ENCODE data around the gene PDE4D. TPM values are rescaled to one million over a fixed set of nuclear protein-coding genes. Genes with fewer than 3 reads are reported as not detected.

The PDE4D gene
- total RNA-seq, 1 experiment from 2014 or later: 2.4 TPM

DNA sequence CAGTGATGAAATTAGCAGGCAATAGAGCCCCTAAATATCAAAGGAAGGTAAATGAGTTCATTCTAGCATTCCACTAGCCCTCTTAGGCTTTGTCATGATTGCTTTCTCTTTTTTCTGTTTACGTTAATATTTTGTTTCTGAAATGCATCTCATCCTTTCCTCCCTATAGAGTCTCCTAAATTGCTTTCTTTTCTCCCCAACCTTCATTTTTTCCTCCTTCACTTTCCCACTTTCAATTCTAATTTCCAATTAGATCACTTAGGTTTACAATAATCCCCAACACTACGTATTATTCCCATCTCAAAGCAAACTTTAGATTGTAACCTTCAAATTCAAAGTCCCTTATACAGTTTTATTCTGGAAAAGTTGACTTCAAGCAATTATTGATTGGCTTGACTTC, 751.4 kb downstream of the PDE4D start:
- DNase-seq (ENCODE audit: low read depth, low spot score) (no peak), ATAC-seq (no peak)
- H3K4me3 ChIP-seq (ENCODE audit: low read depth in 2 of 2, low read length in 2 of 2): no peak overlapping the region
- H3K27ac ChIP-seq (ENCODE audit: low read length): no peak overlapping the region
- BruUV-seq (replicated peaks): no TSS peak
- no peaks in the 10 kb centered on the region for H3K36me3 ChIP-seq (ENCODE audit: control insufficient read depth, insufficient read depth, low read length)
- TF ChIP-seq, protein P1, sequence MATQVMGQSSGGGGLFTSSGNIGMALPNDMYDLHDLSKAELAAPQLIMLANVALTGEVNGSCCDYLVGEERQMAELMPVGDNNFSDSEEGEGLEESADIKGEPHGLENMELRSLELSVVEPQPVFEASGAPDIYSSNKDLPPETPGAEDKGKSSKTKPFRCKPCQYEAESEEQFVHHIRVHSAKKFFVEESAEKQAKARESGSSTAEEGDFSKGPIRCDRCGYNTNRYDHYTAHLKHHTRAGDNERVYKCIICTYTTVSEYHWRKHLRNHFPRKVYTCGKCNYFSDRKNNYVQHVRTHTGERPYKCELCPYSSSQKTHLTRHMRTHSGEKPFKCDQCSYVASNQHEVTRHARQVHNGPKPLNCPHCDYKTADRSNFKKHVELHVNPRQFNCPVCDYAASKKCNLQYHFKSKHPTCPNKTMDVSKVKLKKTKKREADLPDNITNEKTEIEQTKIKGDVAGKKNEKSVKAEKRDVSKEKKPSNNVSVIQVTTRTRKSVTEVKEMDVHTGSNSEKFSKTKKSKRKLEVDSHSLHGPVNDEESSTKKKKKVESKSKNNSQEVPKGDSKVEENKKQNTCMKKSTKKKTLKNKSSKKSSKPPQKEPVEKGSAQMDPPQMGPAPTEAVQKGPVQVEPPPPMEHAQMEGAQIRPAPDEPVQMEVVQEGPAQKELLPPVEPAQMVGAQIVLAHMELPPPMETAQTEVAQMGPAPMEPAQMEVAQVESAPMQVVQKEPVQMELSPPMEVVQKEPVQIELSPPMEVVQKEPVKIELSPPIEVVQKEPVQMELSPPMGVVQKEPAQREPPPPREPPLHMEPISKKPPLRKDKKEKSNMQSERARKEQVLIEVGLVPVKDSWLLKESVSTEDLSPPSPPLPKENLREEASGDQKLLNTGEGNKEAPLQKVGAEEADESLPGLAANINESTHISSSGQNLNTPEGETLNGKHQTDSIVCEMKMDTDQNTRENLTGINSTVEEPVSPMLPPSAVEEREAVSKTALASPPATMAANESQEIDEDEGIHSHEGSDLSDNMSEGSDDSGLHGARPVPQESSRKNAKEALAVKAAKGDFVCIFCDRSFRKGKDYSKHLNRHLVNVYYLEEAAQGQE (IDR thresholded peaks at IDR 0.05; ENCODE audit: insufficient read depth in 1 of 2, low read depth in 2 of 2, low read length in 1 of 2): no peak
- TF ChIP-seq, protein P2, sequence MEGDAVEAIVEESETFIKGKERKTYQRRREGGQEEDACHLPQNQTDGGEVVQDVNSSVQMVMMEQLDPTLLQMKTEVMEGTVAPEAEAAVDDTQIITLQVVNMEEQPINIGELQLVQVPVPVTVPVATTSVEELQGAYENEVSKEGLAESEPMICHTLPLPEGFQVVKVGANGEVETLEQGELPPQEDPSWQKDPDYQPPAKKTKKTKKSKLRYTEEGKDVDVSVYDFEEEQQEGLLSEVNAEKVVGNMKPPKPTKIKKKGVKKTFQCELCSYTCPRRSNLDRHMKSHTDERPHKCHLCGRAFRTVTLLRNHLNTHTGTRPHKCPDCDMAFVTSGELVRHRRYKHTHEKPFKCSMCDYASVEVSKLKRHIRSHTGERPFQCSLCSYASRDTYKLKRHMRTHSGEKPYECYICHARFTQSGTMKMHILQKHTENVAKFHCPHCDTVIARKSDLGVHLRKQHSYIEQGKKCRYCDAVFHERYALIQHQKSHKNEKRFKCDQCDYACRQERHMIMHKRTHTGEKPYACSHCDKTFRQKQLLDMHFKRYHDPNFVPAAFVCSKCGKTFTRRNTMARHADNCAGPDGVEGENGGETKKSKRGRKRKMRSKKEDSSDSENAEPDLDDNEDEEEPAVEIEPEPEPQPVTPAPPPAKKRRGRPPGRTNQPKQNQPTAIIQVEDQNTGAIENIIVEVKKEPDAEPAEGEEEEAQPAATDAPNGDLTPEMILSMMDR (IDR thresholded peaks at IDR 0.05): no peak
- TF ChIP-seq TCF7L2 (IDR thresholded peaks at IDR 0.05; ENCODE audit: low read depth, low read length): no peak
- no peak for TF ChIP-seq POLR2AphosphoS5 (IDR thresholded peaks at IDR 0.05; ENCODE audit: low read depth, low read length)
- TF ChIP-seq SIN3A (IDR thresholded peaks at IDR 0.05; ENCODE audit: borderline replicate concordance, insufficient read depth, low read depth, low read length): no peak
- no peaks in the 10 kb centered on the region for H3K27me3 ChIP-seq (ENCODE audit: control insufficient read depth, insufficient read depth, low read length)
- H3K9me3 ChIP-seq (ENCODE audit: control insufficient read depth, insufficient read depth, low read depth, low read length): no peaks in the 10 kb centered on the region
- ChIA-PET POLR2A (no interaction called here), CTCF (no interaction called here)
- in situ Hi-C loops (cut with HindIII; ENCODE audit: low pct_unique_long_range_greater_than_20kb, low sequenced_read_pairs) (no loop called here), intact Hi-C loops (cut with micrococcal nuclease; ENCODE audit: unreplicated experiment) (no loop called here)
- no peaks in the 10 kb centered on the region for H3K4me1 ChIP-seq (ENCODE audit: control insufficient read depth, insufficient read depth, low read length)

GRCh38 chr5:59140133-59140532, 753.4 kb downstream of the PDE4D start:
- Histone ChIP-seq H3K9me3 (ENCODE audit: control insufficient read depth, insufficient read depth, low read depth, low read length) (no peaks in the 10 kb centered on the region), H3K27me3 (ENCODE audit: control insufficient read depth, insufficient read depth, low read length) (no peaks in the 10 kb centered on the region), H3K36me3 (ENCODE audit: control insufficient read depth, insufficient read depth, low read length) (no peaks in the 10 kb centered on the region), H3K4me1 (ENCODE audit: control insufficient read depth, insufficient read depth, low read length) (no peaks in the 10 kb centered on the region), H3K4me3 (ENCODE audit: low read depth in 2 of 2, low read length in 2 of 2) (no peak overlapping the region), H3K27ac (ENCODE audit: low read length) (no peak overlapping the region)
- ChIA-PET POLR2A (no interaction called here), CTCF (no interaction called here)
- DNase-seq (ENCODE audit: low read depth, low spot score): no peak
- intact Hi-C loops (cut with micrococcal nuclease; ENCODE audit: unreplicated experiment): no loop called here
- in situ Hi-C loops (cut with HindIII; ENCODE audit: low pct_unique_long_range_greater_than_20kb, low sequenced_read_pairs): no loop called here
- TF ChIP-seq TCF7L2 (IDR thresholded peaks at IDR 0.05; ENCODE audit: low read depth, low read length): no peak
- TF ChIP-seq SIN3A (IDR thresholded peaks at IDR 0.05; ENCODE audit: borderline replicate concordance, insufficient read depth, low read depth, low read length): no peak
- TF ChIP-seq POLR2AphosphoS5 (IDR thresholded peaks at IDR 0.05; ENCODE audit: low read depth, low read length): no peak
- TF ChIP-seq, protein P2 (IDR thresholded peaks at IDR 0.05): no peak
- no TSS peak for BruUV-seq (replicated peaks)
- no peak for ATAC-seq
